GM12892 (cell line): ENCODE measurements around the gene DAB1.

Experiments
- POLR2A ChIP-seq: IDR thresholded peaks from 2 replicates; pipeline ENCODE4 v1.6.1; 2011; ENCODE audit warnings: low read depth, low read length, control low read depth
- POLR2AphosphoS5 ChIP-seq: IDR thresholded peaks from 2 replicates; pipeline ENCODE4 v1.6.1; 2011; ENCODE audit warnings: low read depth, low read length, control low read depth

DNA sequence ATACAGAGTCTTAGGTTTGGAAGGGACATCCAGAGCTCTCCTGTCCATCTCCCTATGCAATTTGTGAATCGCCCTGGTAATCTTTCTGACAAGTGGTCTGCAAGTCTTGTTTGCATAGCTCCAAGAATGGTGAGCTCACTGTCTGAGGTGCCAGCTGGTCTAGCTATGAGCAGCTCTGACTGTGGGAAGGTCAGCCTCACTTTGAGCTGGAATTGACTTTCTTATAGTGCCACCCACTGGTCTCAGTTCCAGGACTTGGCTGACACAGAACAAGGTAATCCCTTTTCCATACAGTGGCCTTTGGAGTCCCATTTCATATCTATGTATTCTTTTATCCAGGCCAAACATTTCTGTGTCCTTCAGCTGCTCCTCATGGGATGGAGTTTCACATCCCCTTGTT is 362.5 kb downstream of the DAB1 start:
- TF ChIP-seq POLR2A, result no peak
- TF ChIP-seq POLR2AphosphoS5, result no peak
